ENCODE results near the gene AHRR. TPM values are rescaled to one million over a fixed set of nuclear protein-coding genes. Genes with fewer than 3 reads are reported as not detected.

Gene AHRR
- total RNA-seq, 1 experiment from 2014 or later: 2.2 TPM

DNA sequence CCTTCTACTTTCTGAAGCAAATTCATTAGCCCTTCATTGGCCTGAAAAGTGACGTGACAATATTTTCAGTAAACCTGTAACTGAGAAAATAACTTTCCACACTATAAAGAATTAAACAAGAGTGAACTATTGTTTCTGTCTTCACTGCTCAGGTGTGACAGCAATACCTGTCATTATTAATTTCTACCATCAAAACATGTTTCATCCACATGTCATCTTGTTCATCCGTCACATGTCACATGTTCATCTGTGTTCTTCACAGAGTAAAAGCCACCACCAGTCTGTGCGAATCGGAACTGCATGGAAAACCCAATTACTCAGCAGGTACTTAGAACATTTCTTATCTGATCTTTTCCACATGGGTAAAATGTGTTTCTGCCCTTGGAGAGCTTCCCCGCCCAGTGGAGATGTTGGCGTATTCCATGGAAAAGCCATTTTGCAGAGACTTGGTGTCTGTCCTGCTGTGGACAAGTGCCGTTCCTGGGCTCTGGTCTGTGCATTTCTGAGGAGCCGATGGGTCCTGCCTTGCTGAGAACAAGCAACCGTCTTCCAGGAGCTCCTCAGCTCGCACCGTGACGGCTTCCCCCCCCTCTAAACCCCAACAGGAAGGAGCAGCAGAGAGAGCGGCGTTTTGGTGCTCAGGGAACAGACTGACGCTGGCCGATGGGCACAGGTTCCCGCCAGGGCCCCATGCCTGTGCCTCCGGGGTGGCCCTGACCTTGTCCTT, 110.8 kb downstream of the AHRR start:
- Mint-ChIP-seq H3K27me3 (ENCODE audit: low read depth) (peaks cover 14% of the 10 kb centered on the region), H3K4me1 (peaks cover 3 to 6% of the 10 kb centered on the region in 2 experiments; a peak in 3 of 4 replicates), H3K4me3 (no peak overlapping the region), H3K9me3 (peaks cover 0 to 2% of the 10 kb centered on the region in 2 experiments; a peak in 1 of 5 replicates), H3K36me3 (ENCODE audit: insufficient read depth in 1 of 3, low read depth in 3 of 3) (no peaks in the 10 kb centered on the region; a peak in 2 of 7 replicates), H3K27ac (no peak overlapping the region; a peak in 1 of 7 replicates)
- no peak overlapping the region for H2AFZ ChIP-seq (ENCODE audit: low read length)
- WGBS (ENCODE audit: extremely low coverage, insufficient read length, low lambda C conversion rate): no CpG with 5 or more reads among the region's 18 CpGs
- H2AK5ac ChIP-seq (ENCODE audit: insufficient read length, low read length): no peak overlapping the region
- H3K18ac ChIP-seq (ENCODE audit: insufficient read length, low read depth, low read length): no peak overlapping the region
- no peak overlapping the region for H3K27ac ChIP-seq (ENCODE audit: insufficient read length, low read depth, low read length)
- H3K27me3 ChIP-seq (ENCODE audit: insufficient read depth, low read length): no peaks in the 10 kb centered on the region
- no peaks in the 10 kb centered on the region for H3K9me3 ChIP-seq (ENCODE audit: control insufficient read depth, low read depth, low read length)
- H2BK15ac ChIP-seq (ENCODE audit: low read depth, low read length): no peak overlapping the region
- H3K4me2 ChIP-seq (ENCODE audit: insufficient read depth, insufficient read length, low read length): no peak overlapping the region
- no peaks in the 10 kb centered on the region for H3K79me2 ChIP-seq (ENCODE audit: insufficient read depth, low read length)
- H3K14ac ChIP-seq (ENCODE audit: insufficient read depth, low read length): no peak overlapping the region; the same call in 1 of the 2 replicates
- no peak for TF ChIP-seq CTCF (conservative IDR thresholded peaks at IDR 0.05)
- H4K5ac ChIP-seq (ENCODE audit: insufficient read length, low read depth, low read length): no peak overlapping the region
- no peak overlapping the region for H2BK20ac ChIP-seq (ENCODE audit: low read depth, low read length, poor library complexity, severe bottlenecking)
- H3K23ac ChIP-seq (ENCODE audit: insufficient read length, low read depth, low read length): no peak overlapping the region
- no peaks in the 10 kb centered on the region for H3K79me1 ChIP-seq (ENCODE audit: insufficient read depth, low read depth, low read length, poor library complexity, severe bottlenecking)
- no peak overlapping the region for H3T11ph ChIP-seq (ENCODE audit: low read length)
- H2BK5ac ChIP-seq (ENCODE audit: insufficient read length, low read length): no peak overlapping the region
- no peaks in the 10 kb centered on the region for H3K23me2 ChIP-seq (ENCODE audit: insufficient read length, low read depth, low read length, poor library complexity, severe bottlenecking)
- no peak overlapping the region for H4K91ac ChIP-seq (ENCODE audit: insufficient read length, low read depth, low read length)
- no peak overlapping the region for H2BK12ac ChIP-seq (ENCODE audit: insufficient read length, low read depth, low read length)
- no peaks in the 10 kb centered on the region for H4K20me1 ChIP-seq (ENCODE audit: control insufficient read depth, insufficient read depth, insufficient read length)
- no peaks in the 10 kb centered on the region for H3K4me1 ChIP-seq (ENCODE audit: insufficient read depth, low read length)
- H4K8ac ChIP-seq (replicated peaks; ENCODE audit: insufficient read length, low read depth, low read length): no peak overlapping the region
- H3K9ac ChIP-seq (ENCODE audit: extremely low read depth, insufficient read length, low read length): no peak overlapping the region
- DNase-seq: no peak
- no peak overlapping the region for H2BK120ac ChIP-seq (ENCODE audit: low read depth, low read length, poor library complexity, severe bottlenecking)
- no peak overlapping the region for H3K4ac ChIP-seq (ENCODE audit: low read depth, low read length)
- H3K56ac ChIP-seq (ENCODE audit: insufficient read length, low read depth, low read length): no peak overlapping the region
